Calu3 (cell line): ENCODE results near the gene NRL. TPM values are rescaled to one million over a fixed set of nuclear protein-coding genes. Genes with fewer than 3 reads are reported as not detected.

Experiments used
- Bru-seq: library from RNA; stranded (reverse); fragments of 400-500 nt; gene quantifications from one replicate; lab custom pipeline; 2021; lab: Mats Ljungman, UMichigan
- BruChase-seq, 2 experiments: library from RNA; stranded (reverse); fragments of 400-500 nt; gene quantifications; one replicate each; lab custom pipeline; 2021; lab: Mats Ljungman, UMichigan
- BruUV-seq: library from RNA; stranded (reverse); fragments of 400-500 nt; replicated peaks from 2 replicates; lab custom pipeline; 2021; lab: Mats Ljungman, UMichigan
- CTCF ChIA-PET: fragments of 300-600 bp; sonication (Branson Sonifier 250); formaldehyde crosslinking; loops from one replicate; lab custom pipeline; 2022; ENCODE audit warnings: antibody characterized with exemption; lab: Charles Lee
- DNase-seq: peaks from one replicate; pipeline ENCODE4 v3.0.0; 2022
- H3K27ac Mint-ChIP-seq: one replicate; pipeline ENCODE4 v1.8.0; 2022; ENCODE audit warnings: mixed read lengths; ENCODE audit not compliant: unreplicated experiment
- H3K27me3 Mint-ChIP-seq: one replicate; pipeline ENCODE4 v1.8.0; 2022; ENCODE audit warnings: mixed read lengths; ENCODE audit not compliant: unreplicated experiment
- H3K36me3 Mint-ChIP-seq: one replicate; pipeline ENCODE4 v1.8.0; 2022; ENCODE audit warnings: mild to moderate bottlenecking, moderate library complexity, mixed read lengths; ENCODE audit not compliant: insufficient read depth, unreplicated experiment
- H3K4me1 Mint-ChIP-seq: one replicate; pipeline ENCODE4 v1.8.0; 2022; ENCODE audit warnings: mild to moderate bottlenecking, low read depth, mixed read lengths; ENCODE audit not compliant: unreplicated experiment
- H3K4me3 Mint-ChIP-seq: one replicate; pipeline ENCODE4 v1.8.0; 2022; ENCODE audit warnings: mild to moderate bottlenecking, low read depth, moderate library complexity, mixed read lengths; ENCODE audit not compliant: unreplicated experiment
- H3K9me3 Mint-ChIP-seq: one replicate; pipeline ENCODE4 v1.8.0; 2022; ENCODE audit warnings: low read depth, mixed read lengths; ENCODE audit not compliant: unreplicated experiment
- CTCF ChIP-seq: fragments of 200-600 bp; IDR thresholded peaks from one replicate; pipeline ENCODE4 v1.8.0; 2022; ENCODE audit warnings: antibody characterized with exemption; ENCODE audit not compliant: unreplicated experiment
- intact Hi-C: fragments of 100-400 bp; cut with micrococcal nuclease; formaldehyde crosslinking; loops from one replicate; pipeline ENCODE4 v1.10.0; 2022; ENCODE audit not compliant: unreplicated experiment
- long read RNA-seq: library from polyadenylated mRNA; stranded (forward); transcript quantifications from one replicate; pipeline ENCODE4 v2.0.0, GENCODE V29; 2022
- total RNA-seq: library from RNA; stranded (reverse); gene quantifications from 2 replicates; pipeline ENCODE4 v1.2.3, GENCODE V29; 2022

NRL gene
- total RNA-seq, result 1.8 and 2.3 TPM in 2 replicates
- percentile 42 among the genes with signal in this experiment for Bru-seq, nascent RNA
- percentile 33 among the genes with signal in this experiment for BruChase-seq, experiment 1, labeled RNA remaining after a 6-hour chase
- BruChase-seq, experiment 2, labeled RNA remaining after a 2-hour chase, result percentile 34 among the genes with signal in this experiment
- long read RNA-seq, partial matches to known transcripts, result 0 of 29 reads
- long read RNA-seq, other reads (novel, unspliced or antisense), result 28 of 29 reads

- intact Hi-C loops, result loop anchor here (2.0 kb wide), 2 partner anchors 26 to 46 kb away; partner anchors contain the start of genes EMC9 and IRF9
- TF ChIP-seq CTCF, result no peak
- Mint-ChIP-seq H3K9me3 (no peaks in the 10 kb centered on the region), H3K27me3 (no peaks in the 10 kb centered on the region), H3K36me3 (peaks cover 47% of the 10 kb centered on the region), H3K4me1 (peaks cover 19% of the 10 kb centered on the region), H3K27ac (peak within 1 kb of the TSS; percentile 98), H3K4me3 (peak within 1 kb of the TSS; percentile 82)
- peak; percentile 98 for DNase-seq
- no TSS peak for BruUV-seq
- CTCF ChIA-PET, result interaction anchor here (0.9 to 3.2 kb wide), 9 partner anchors 21 to 56 kb away, joined by 3 to 23 read pairs (median 8); partner anchors contain the start of genes EMC9, IRF9, PCK2 and PSME1
Measured at GRCh38 chr14:24114532-24115421, at the start of gene NRL, which contains the start of gene DCAF11. Gene NRL, minus strand, starts transcription at chr14:24114949. Its CDS starts 32,101 bp downstream, at chr14:24082848. Gene DCAF11, plus strand, starts transcription at chr14:24114777. Its CDS starts 818 bp downstream, at chr14:24115595.

GRCh38 chr14:24162093-24162492 is 47.3 kb upstream of the NRL start:
- Mint-ChIP-seq H3K9me3 (no peaks in the 10 kb centered on the region), H3K27ac (peak overlapping the region; percentile 86), H3K27me3 (no peaks in the 10 kb centered on the region), H3K36me3 (peaks cover 65% of the 10 kb centered on the region), H3K4me1 (peaks cover 15% of the 10 kb centered on the region), H3K4me3 (peak overlapping the region; percentile 76)
- CTCF ChIA-PET, result interaction anchor here (1.3 to 2.4 kb wide), 3 partner anchors 15 to 72 kb away, joined by 4 to 24 read pairs (median 9); partner anchors contain the start of genes PSME1, PSME2 and RNF31
- no peak for TF ChIP-seq CTCF
- intact Hi-C loops, result no loop called here
- no TSS peak for BruUV-seq
- DNase-seq, result no peak

DNA sequence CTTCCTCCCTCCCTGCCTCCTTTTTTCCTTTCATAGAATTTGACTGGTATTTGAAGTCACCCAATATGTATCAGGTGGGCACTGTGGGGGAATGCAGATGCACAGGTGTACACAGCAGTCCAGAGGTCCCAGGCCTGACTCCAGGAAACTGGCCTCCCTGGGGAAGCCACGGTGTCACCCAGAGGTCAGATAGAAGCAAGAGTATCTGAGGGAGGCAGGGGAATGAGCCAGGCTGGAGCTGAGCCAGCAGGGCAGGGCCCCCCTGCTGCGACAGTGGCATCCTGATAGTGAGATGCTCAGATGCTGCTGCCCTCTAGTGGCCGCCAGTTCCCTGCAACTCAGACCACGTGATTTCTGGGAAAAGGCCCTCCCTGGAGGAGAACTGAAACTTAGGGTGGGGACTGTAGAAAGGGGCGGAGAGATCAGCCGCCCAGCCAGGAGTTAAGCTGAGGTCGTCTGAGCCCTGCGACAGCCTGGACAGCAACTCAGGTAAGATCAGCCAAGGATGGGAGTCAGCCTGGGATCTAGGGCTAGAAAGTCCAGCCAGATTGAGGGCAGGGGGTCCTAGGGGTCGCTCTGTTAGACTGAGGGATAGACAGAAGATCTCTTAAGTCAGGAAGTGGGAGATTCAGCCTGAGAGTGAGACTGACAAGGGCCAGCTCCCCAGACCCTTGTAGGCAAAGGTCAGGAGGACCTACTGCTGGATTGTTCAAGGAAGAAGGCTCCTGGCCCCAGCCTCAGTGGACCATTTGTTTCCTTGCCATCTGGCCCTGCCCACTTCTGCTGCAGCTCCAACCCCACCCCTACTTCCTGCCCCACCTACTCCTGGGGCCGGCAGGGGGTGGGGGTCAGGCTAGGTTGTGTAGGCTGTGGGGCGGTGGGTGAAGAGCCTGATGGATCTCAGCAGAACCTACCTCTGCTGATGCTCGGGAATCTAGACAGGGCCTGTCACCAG is 46.4 kb upstream of the NRL start, which contains the start of gene IRF9:
TSS of gene IRF9 (plus strand) at position 416 of the 955 bp plus-strand sequence. CDS start 880 bp downstream, outside the sequence.
- DNase-seq, result peak; percentile 96
- peak within 1 kb of the TSS; percentile 86 for H3K27ac Mint-ChIP-seq
- BruUV-seq, result TSS peak; percentile 44

More for the DNA sequence above, 46.4 kb upstream of the NRL start, which contains the start of gene IRF9:
- CTCF ChIA-PET, result interaction anchor here (0.7 to 2.4 kb wide), 12 partner anchors 14 to 103 kb away, joined by 3 to 24 read pairs (median 7); partner anchors contain the start of genes DCAF11, EMC9, NRL and PCK2
- Mint-ChIP-seq H3K9me3 (no peaks in the 10 kb centered on the region), H3K4me3 (peak within 1 kb of the TSS; percentile 76), H3K27me3 (no peaks in the 10 kb centered on the region), H3K4me1 (peaks cover 15% of the 10 kb centered on the region), H3K36me3 (peaks cover 58% of the 10 kb centered on the region)
- peak; percentile 75 for TF ChIP-seq CTCF
- intact Hi-C loops, result loop anchor here (2.0 kb wide), 2 partner anchors 14 to 46 kb away; partner anchors contain the start of genes DCAF11, NRL, PSME2 and RNF31
